ENCODE results near the gene BTF3L4.
A peak's percentile ranks its signal among the peaks of the same experiment; 100 is the strongest.

Gene BTF3L4

DNA sequence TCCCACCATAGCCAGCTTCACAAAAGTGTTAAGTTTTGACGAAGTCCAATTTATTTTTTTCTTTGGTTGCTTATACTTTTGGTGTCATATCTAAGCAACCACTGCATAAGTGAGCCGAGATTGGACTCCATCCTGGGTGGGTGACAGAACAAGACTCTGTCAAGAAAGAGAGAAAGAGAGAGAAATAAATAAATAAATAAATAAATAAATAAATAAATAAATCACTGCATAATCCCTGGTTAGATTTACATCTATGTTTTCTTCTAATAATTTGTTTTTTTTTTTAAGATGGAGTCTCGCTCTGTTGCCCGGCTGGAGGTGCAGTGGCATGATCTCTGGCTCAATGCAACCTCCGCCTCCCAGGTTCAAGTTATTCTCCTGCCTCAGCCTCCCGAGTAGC is 67.5 kb downstream of the BTF3L4 start:
- in situ Hi-C loops (cut with HindIII; ENCODE audit: low sequenced_read_pairs): no loop called here
- TF ChIP-seq, protein P1, sequence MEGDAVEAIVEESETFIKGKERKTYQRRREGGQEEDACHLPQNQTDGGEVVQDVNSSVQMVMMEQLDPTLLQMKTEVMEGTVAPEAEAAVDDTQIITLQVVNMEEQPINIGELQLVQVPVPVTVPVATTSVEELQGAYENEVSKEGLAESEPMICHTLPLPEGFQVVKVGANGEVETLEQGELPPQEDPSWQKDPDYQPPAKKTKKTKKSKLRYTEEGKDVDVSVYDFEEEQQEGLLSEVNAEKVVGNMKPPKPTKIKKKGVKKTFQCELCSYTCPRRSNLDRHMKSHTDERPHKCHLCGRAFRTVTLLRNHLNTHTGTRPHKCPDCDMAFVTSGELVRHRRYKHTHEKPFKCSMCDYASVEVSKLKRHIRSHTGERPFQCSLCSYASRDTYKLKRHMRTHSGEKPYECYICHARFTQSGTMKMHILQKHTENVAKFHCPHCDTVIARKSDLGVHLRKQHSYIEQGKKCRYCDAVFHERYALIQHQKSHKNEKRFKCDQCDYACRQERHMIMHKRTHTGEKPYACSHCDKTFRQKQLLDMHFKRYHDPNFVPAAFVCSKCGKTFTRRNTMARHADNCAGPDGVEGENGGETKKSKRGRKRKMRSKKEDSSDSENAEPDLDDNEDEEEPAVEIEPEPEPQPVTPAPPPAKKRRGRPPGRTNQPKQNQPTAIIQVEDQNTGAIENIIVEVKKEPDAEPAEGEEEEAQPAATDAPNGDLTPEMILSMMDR (IDR thresholded peaks at IDR 0.05; ENCODE audit: low read depth, low read length): no peak
- H3K4me3 ChIP-seq (ENCODE audit: low read depth, low read length): no peak overlapping the region
- DNase-seq (ENCODE audit: low read depth, low spot score): no peak

DNA sequence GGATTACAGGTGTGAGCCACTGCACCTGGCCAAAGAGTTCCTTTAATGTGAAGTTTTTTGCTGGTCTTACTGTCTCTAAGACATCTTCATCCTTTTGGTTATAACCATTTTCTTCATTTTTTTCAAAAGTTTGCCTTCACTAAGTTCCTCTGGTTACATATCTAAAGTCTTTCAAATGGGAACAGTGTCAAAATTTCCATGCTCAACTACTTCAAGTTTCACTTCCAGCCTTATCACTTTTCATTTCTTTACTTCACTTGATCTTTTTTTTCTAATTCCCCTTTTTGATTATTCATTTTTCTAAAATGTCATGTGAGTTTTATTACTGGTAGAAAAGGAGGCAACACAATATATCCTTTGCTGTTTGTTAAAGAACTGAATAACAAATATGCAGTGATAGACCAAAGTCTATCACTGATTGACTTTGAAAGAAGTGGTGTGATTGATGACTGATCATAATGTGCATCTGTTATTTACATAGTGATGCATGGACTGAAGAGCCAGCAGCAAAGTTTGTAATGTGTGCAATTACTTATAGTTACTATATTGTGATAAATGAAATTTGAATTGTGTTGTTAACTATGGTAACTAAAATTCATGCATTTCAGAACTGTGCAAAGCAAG is 69.8 kb downstream of the BTF3L4 start:
- DNase-seq (ENCODE audit: low read depth, low spot score): no peak
- TF ChIP-seq, protein P1 (IDR thresholded peaks at IDR 0.05; ENCODE audit: low read depth, low read length): no peak
- no peak overlapping the region for H3K4me3 ChIP-seq (ENCODE audit: low read depth, low read length)
- in situ Hi-C loops (cut with HindIII; ENCODE audit: low sequenced_read_pairs): no loop called here

DNA sequence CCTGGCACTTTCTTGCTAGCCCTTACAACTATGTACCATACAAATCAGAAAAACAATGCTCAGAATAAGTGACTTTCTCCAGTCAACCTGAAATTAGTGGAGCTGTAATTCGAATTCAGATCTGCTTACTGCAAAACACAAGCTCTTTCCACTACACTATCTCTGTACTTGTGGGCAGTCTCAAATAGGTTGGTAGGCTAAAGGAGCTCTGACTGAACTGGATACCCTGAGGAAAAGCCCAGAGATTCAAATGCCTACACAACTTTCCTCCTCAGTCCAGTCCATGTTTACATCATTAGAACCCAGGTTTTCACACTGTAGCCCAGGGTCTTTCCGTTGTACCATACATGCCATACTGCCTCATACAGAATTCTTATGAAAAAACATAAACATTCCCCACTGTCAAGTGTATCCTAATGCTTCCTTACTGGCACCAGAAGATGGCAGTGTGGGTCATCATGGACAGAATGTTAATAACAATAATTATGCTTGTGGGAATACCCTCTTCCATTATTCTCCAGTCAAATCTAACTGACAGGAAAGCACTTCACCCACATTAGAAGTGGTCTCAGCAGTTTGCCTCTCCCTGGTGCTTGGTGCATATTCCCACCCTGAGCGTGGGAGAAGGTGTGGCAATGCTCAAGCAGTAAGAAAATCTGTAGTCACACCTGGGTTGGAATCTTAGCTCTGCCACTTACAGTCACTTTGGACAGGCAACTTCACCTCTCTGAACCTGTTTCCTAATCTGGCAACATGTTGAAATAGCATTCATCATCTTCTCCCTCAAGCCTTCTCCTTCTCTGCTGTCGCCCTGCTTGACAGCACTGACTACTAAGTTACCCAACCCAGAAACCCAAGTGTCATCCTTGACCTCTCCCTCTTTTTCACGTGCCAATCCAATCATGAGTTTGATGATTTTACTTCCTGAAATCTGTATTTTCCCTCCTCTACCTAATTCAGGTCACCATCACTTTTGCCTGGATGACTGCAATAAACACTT is 71.4 kb downstream of the BTF3L4 start:
- no peak overlapping the region for H3K4me3 ChIP-seq (ENCODE audit: low read depth, low read length)
- DNase-seq (ENCODE audit: low read depth, low spot score): peak; percentile 68
- TF ChIP-seq, protein P1 (IDR thresholded peaks at IDR 0.05; ENCODE audit: low read depth, low read length): peak; percentile 76
- in situ Hi-C loops (cut with HindIII; ENCODE audit: low sequenced_read_pairs): no loop called here

DNA sequence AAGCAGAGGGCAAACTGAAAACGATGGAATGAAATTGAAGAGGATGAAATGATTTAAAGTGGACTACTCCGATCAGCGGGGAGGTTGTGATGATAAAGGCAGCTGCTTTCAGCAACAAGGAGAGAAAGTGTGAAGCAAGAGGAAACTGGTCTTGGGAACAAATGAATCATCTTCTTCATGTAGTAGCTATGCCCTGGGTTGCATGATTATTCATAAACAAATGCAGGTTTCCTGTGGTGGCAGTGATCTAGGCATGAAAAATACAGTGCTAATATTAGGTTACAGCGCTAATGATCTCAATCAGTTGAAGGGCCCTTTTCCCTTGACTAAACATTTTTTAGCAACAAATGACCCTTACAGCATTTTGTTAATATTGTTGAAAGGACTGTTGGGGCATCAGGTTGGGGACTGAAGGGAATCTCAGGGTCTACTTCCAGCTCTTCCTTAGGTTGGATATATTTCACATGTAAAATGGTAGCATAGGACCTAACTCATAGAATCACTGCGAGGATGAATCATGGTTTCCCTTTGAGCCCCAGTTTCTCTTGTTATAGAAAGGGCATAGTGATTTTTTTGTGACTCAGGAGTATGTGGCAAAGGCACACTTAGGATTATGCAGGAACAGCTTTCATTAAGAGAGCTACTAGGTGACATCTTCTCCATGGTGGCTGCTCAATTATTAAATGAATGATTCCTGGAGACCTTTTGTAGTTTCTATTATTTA is 83.9 kb downstream of the BTF3L4 start:
- peak; percentile 85 for DNase-seq (ENCODE audit: low read depth, low spot score)
- TF ChIP-seq, protein P1 (IDR thresholded peaks at IDR 0.05; ENCODE audit: low read depth, low read length): no peak
- H3K4me3 ChIP-seq (ENCODE audit: low read depth, low read length): no peak overlapping the region
- in situ Hi-C loops (cut with HindIII; ENCODE audit: low sequenced_read_pairs): no loop called here
